Activated naive CD8-positive, alpha-beta T cell treated with anti-CD3 and anti-CD28 coated beads, Interleukin-2, amount 50 U/mL, for 16 hours (primary cell): ENCODE data around the gene ETAA1.

Source experiments
- DNase-seq: peaks from one replicate; pipeline ENCODE4 v3.0.0-alpha.2; 2020; ENCODE audit warnings: low read depth, low spot score

The ETAA1 gene

DNA sequence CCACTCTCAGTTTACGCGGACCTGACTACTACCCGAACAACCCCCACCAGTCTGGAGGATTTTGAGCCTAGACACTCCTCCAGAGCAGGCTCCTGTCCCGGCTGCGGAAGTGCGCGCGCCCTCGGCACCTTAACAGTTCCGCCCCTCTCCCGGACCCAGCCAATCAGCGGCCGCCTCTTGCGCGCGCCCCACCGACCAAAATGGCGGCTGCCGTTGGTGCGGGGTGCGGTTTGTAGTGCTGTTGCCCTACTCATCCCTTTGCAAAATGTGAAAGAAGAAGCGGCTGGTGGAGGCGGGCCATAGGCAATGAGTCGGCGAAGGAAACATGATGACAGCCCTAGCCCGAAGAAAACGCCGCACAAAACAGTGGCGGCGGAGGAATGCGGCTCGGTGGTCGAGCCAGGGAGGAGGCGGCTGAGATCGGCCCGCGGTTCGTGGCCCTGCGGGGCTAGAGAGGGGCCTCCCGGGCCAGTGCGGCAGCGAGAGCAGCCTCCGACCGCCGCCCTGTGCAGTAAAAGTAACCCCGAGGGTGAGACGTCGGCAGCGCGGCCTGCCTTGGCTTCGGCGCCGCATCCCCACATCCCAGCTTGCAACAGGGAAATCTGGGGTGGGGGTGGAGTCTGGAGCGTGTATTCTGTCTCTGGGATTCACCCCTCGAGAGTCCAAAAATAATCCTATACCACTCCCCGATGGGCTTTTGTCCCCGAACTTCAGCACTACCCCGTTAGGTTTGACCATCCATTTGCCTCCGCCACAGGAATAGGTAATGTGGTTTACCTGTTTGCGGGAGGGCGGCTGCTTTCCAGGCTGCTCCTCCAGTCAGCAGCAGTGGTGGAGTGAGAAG is at the start of gene ETAA1:
ETAA1 (plus strand) TSS at position 191 of the 844 bp plus-strand sequence; CDS start at position 307, 116 bp downstream.
- peak; percentile 87 for DNase-seq

DNA sequence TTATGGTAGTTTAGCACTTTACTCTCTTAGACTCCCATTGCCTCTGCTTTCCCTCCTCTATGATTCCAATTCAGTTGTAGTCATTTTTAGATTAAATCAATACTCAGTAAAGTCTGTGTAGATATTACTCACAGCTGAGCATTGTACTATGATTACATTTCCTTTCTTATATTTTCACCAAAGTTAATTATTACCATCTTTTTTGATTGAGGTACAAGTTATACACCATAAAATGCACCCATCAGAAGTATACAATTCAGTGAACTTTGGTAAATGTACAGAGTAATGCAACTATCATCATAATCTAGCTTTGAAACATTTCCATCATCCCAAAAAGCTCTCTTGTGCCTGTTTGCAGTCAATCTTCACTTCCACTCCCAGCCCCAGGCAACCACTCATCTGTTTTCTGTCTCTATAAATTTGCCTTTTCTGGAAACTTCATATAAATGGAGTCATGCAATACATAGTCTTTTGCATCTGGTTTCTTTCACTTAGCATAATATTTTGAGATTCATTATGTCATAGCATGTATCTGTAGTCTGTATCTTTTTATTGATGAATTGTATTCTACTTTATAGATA is 30.2 kb upstream of the ETAA1 start:
- DNase-seq: no peak

DNA sequence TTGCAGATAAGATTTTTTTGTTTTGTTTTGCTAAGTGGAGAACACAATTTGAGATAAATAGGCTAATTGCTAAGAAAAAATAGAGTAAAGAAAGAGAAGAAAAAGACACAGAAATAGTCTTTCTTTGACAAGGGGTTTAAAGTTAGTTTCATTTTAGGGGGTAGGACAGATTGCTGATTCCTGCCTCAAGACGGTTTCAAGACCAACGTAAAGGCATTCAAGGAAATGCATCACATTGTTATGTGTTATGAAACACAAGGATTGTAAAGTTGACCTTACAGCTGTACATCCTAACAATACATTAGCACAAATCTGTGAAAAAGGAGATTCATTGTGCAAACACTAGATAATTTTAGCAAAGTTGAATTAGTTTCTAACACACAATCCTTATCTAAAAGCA is 22.7 kb upstream of the ETAA1 start:
- no peak for DNase-seq

DNA sequence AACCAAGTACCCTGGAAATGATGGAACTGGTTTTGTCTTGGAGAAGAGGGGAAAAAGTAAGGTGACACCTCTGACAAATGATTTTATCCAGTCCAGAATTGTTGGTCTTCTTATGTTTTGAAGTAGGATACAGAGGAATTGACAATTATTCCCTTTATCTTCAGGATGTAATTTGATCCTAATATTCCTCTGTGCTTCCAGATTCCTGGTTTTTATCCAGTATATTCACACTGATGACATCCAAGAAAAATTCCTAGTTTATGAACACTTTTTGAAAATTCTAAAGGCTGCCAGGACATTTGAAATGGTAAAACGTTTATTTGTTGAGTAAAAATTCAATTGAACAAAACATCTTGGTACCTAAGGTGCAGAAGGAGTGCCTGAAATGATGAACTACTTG is 22.2 kb upstream of the ETAA1 start:
- no peak for DNase-seq

DNA sequence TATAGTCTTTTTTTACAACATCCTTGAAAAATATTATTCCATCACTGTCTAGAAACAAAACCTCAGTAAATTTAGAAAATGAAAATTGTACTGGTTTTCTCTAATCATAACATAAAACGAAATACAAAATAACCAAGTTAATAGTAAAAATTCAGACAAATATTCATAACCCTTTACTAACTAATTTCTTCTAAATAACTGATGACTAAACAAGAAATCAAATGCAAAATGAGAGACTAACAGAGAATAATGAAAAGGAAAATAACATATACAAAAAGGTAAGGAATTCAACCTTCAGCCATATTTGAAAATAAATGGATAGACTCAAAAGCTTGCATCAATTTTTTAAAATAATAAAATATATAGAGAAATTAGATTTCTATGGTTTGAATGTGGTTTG is 18.6 kb upstream of the ETAA1 start:
- DNase-seq: no peak

DNA sequence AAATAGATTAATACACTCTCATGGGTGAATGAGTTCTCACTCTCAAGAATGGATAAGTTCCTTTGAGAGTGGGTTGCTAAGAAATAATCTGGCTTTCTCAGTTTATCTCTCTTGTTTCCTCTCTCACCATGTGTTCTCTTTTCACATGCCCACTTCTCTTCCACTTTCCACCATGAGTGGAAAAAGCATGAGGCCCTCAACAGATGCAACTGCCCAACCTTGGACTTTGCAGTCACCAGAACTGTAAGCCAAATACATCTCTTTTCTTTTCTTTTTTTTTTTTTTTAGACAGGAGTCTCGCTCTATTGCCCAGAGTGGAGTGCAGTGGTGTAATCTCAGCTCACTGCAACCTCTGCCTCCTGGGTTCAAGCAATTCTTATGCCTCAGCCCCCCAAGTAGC is 18.1 kb upstream of the ETAA1 start:
- no peak for DNase-seq

DNA sequence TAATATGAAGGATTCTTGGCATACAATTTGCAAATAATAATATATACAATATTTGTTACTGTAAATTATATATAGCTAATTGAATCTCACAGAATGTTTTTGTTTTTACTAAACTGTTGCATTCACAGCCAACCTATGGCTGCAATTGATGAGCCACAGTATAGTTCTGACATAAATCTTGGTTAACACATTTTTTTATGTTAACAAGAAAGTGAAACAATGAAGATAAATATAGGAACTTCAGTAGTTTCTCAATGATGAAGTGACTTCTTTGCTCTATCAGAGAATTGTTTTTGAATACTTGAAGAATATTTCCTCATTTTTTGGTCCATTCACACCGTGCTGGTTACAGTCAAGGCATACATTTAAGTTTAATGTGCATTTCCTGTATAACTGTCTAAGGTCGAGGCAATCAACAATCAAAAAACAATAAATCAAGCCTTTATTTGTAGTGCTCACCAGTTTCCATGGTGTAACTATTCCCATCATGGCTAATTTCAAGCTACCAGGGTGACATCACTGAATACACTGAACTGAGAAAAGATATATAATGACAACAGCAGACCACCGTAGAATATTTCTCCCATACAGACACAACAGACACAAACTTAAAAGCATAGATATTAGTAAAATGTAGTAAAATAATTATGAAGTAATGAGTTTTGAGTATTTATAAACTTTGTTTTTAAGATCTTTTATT is 12.9 kb upstream of the ETAA1 start:
- DNase-seq: no peak

DNA sequence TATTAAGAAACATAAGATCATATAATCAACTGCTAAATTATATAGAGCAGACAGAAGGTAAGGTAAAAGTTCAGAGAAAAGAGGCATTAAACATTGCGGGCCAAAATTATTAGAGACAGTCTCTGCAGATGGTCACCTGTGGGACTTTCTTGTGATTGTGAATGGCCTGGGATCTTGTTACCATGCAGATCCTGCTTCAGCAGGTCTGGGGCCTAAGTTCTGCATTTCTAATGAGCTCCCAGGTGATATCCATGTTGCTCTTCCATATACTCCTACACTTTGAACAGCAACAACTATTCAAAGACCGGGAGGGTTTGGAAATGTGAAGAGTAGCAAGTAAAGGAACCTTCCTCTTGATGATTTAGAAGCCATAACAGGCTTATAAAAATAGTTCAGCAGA is 8.5 kb upstream of the ETAA1 start:
- no peak for DNase-seq

DNA sequence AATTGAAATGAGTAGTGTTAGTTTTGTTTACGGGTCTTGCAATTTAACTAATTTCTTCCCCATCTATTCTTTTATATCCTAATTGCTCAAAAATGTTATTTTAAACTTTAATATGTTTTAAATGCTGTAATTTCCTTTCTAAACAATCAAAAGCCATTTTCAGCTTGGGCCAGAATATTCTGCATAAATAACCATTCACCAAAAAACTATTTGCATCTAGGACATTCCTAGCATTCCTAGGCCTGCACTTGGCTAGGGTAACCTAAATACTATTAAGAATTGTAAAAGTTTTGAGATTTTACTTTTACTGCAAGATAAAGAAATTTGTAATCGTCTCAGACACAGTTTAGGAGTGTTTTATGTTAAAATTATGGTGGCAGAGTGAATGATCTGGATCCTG is 7.8 kb upstream of the ETAA1 start:
- DNase-seq: no peak

DNA sequence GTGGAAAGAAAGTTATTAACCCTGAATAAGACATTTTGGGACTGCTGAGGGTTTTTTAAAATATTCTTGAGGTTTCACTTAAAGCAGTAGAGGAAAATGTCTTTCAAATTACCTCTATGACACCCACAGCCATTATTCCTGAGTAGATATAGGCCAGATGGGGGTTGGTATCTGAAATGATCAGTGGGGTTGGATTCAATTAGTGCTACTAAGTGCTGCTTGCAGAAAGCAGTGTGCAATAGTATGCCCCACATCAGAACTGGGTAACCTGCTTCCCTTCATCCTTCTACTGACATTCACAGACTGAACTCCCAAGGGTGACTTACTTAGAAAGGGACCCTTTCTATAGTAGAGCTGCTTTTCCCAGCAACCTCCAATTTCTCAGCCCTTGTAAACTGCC is 7.3 kb upstream of the ETAA1 start:
- no peak for DNase-seq

DNA sequence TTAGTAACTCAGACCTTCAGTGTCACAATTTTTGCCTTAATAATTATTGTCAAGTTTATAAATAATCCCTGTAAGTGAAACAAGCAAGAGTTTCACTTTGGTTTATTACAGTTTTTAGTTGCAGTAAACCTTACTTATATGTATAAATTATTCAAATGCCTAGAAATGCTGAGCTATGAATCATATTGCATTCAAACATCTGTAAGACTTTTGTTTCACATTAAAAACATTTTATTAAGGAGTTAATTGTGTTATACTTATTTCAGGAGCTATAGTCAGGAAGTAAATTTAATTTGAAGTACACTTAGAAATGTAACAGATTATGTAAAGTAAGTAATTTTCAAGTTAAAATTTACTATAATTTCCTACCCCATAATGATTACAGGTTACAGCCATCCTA is 3.9 kb upstream of the ETAA1 start:
- no peak for DNase-seq

DNA sequence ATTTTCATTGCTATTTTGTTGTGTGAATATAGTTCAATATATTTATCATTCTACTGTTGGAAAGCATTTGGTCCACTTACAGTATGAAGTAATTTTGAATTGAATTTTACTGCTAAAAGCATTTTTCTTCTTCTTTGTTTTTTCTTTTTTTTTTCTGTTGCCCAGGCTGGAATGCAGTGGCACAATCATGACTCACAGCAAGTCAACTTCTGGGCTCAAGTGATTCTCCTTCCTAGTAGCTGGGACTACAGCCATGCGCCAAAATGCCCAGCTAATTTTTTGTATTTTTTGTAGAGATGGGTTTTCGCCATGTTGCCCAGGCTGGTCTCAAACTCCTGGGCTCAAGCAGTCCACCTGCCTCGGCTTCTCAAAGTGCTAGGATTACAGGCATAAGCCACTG is 2.4 kb upstream of the ETAA1 start:
- no peak for DNase-seq

DNA sequence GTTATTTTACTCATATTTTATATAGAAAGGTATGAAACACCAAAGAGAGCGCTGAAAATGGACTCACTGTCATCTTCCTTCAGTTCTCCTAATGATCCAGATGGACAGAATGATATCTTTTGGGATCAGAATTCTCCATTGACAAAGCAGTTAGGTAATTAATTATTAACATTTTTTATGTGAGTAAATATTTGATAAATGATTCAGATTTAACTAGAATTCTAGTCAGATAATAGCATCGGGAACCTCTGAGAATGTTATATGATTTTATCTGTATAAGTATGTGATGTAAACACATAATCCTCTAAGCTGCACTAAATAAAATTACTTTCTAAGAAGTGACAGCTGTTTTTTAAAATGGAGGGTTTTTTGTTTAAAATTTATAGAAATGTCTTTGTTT is 2.0 kb downstream of the ETAA1 start:
- DNase-seq: no peak

DNA sequence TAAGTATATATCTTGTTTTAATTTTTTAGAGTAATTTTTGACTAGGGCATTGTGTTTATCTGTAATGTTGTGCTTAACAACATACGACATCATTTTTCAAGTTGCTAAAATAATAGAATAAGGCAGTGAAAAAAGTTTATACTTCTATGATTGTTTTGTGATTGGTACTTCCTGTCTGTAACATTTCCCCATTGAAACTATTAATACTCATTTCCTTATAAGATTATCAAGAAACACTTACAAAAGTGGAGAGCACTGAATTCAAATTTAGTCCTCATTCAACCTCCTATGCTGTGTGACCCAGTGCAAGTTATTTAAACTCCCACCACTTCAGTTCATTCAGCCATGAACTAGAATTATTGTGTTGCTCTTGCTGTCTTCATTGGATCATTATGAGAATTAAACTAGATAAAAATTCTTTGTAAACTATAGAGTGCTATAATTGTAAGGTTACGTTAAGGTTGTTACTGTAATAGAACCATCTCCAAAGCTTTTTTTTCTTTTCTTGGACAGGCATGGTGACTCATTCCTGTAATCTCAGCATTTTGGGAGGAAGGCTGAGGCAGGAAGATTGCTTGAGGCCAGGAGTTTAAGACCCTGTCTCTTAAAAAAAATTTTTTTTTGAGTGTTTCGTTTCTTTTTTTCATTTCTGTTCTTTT is 2.8 kb downstream of the ETAA1 start:
- DNase-seq: no peak

DNA sequence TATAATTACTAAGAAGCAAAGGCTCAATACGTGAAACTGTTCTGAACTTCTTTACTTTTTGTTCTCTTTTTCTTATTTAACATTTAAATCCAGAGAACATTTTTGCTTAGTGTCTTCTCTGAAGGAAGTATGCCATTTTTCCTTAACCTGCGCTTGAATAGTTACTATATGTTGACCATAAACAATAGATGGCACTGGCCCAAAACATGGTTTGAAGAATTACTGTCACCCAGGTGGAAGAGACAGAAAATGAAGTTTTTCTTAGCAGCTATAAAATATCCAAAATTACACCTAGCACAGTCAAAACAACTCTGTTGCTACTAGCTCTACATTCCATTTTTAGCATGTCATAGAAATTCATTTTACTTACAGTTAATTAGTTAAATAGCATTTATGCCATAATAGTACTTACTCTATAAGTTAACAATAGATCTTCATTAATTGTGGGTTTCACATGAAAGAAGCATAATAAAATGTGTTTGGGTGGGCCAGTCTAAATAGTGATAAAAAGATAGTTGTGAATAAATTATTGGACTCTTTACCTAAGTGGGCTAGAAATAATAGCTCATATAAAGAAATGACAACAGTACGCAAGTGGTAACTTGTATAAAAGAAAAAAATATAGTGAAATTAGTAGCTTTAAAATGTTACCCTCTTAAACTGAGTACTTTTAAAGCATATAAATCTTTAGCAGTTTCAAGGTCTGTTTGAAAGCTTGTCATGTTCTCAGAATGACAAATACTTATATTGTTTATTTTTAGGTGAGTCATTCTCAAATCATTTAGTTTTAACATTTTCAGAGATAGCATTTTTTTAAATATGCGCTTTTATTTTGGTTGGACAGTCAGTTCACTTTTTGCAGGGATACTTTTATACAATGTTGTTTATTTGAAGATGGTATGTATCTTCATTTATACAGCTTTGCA is 3.7 kb downstream of the ETAA1 start:
- DNase-seq: no peak

DNA sequence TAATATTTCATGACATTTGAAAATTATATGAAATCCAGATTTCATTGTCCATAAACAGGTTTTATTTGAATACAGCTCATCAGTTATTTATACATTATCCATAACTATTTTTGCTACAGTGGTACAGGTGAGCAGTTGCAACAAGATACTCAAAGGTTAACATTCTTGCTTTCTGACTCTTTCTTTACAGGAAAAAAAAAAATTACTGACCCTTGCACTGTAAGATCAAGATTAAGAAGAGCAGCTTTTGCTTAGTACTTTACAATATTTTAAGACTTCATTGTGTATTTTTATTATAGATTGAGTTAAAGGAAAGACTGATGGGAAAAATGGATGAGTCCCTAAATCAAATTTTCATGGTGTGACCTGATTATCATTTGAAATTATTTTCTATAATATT is 11.2 kb downstream of the ETAA1 start:
- DNase-seq: no peak

DNA sequence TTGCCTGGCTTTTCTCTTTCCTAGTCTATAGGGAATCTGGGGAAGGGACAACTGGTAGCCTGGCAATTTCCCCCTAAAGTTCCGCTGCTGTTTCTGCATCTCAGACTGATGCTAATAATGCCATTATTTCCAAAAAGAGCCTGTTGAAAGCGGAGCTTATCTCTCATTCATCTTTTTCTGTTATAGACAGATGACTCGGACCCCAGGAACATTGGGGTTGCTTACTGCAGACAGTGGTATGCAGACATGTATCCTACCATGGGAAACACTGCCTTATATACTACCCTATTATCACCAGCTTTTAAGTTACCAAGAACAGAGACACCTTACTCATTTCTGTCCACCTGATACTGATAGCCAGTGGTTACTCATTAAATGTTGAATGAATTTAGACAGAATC is 15.3 kb downstream of the ETAA1 start:
- DNase-seq: no peak

DNA sequence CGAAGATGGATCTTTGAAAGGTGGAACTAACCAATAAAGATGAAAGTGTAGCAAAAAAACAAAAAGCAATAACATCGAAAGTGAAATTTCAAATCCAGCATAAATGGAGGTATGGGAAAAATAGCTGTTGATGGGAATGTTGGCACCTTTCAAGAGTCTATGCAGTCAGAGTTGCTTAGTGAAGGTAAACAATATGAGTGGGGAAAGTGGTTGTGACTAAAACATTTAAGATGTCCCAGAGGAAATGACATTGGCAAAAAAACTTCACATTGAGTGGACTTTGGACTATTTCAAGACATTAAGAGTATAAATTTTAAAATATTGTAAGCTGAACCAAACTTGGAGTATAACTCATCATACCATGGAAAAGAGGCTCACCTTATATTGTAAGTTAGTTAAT is 17.7 kb downstream of the ETAA1 start:
- no peak for DNase-seq

DNA sequence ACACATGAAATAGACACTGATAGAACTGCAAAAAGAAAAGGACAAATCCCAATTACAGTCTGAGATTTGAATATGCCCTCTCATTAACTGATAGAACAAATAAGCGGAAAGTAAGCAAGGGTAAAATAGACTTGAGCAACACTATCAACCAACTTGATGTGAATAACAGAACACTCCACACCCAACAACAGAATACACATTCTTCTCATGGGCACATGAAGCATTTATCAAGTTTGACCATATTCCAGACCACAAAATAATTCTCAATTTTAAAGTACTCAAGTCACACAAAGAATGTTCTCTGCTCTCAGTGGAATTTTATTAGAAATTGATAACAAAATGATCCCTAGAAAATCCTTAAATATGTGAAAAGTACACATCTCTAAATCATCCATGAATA is 19.0 kb downstream of the ETAA1 start:
- no peak for DNase-seq

DNA sequence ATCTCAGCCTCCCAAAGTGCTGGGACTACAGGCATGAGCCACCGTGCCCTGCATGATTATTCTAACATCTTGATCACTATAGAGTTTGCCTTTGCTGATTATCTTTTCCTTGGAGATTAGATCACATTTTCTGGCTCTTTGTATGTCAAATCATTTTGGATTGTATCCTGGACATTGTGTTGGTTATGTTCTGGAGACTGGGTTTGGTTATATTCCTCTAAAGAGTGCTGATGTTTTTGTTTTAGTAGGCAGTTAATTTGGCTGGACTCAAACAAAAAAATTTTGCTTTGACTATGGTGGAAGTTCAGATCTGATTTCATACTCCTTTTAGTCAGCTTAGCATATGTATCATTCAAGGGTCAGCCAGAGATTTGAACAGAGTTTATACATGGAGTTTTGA is 26.4 kb downstream of the ETAA1 start:
- no peak for DNase-seq

DNA sequence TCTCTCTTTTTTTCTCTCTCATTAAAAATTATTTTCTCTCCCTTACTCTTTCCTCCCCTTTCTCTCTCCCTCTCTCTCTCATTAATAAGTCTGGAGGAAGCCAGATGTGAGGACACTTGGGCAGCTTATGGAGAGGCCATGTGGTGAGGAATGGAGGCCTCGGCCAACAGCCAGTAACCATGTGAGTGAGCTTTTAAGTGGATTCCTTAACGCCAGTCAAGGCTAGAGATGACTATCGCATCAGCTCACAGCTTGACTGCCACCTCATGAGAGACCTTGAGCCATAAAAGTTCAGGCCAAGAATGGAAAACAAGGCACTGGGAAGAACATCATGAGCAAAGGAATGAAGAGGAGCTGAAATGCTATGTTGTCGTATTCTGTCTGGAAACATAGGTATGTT is 39.1 kb downstream of the ETAA1 start:
- DNase-seq: no peak
